NCI-H226 (cell line): ENCODE measurements around the gene LSAMP.
"Not testable (repeated sequence)": the region's sequence is repeated elsewhere in the genome, so short reads cannot be mapped to it uniquely, and the experiment has no call there.

Experiments used
- DNase-seq: peaks from one replicate; pipeline ENCODE4 v3.0.0-alpha.2; 2015

LSAMP gene

GRCh38 chr3:116093374-116093773 is 351.9 kb downstream of the LSAMP start:
- DNase-seq: no peak

- DNase-seq: no peak
Measured at GRCh38 chr3:116087426-116087825, 357.9 kb downstream of the LSAMP start.

- no peak for DNase-seq
Measured at GRCh38 chr3:116084999-116085791, 360.1 kb downstream of the LSAMP start.

- no peak for DNase-seq
Measured at GRCh38 chr3:116083683-116084082, 361.6 kb downstream of the LSAMP start.

- DNase-seq: no peak
Measured at GRCh38 chr3:116078561-116078960, 366.7 kb downstream of the LSAMP start.

GRCh38 chr3:116077557-116077956 is 367.7 kb downstream of the LSAMP start:
- DNase-seq: no peak

DNA sequence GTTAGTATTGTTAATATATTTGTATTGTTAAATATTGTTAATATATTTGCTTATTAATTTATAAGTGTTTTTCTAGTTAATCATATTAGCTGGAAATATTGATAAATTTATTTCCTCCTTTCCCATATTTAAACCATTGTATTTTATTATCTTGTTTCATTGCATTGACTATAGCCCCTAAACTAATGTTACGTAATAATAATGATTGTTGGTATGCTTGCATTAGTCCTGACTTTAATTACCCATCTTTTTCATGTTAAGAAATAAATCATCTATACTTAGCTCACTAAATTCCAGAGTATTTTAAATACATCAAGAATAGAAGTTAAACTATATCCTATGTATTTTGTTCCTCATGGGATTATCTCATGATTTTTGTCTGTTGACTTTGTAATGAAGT is 368.2 kb downstream of the LSAMP start:
- DNase-seq: no peak

DNA sequence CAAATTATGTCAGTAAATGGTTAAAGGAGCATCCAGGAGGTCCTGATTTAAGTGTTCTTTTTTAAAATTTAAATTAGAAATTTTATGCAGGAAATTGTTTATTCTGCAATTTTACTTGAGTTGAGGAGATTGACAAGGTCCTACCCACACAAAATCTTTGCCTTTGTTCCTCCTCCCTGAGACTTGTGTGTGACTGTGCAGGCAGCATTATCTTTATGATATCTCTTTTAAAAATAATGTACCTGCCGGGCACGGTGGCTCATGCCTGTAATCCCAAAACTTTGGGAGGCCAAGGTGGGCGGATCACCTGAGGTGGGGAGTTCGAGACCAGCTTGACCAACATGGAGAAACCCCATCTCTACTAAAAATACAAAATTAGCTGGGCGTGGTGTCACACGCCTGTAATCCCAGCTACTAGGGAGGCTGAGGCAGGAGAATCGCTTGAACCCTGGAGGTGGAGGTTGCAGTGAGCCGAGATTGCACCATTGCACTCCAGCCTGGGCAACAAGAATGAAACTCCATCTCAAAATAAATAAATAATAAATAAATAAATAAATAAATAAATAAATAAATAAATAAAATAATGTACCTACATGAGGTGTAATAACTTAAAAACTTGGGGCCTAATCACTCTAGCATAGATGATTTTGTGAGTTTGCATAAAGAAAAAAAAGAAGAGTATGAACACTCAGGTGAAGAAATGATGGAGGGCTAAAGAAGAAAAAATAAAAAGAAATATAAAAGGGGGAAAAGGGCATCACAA is 374.6 kb downstream of the LSAMP start:
- not testable (repeated sequence) for DNase-seq

- no peak for DNase-seq
Measured at GRCh38 chr3:116070061-116070460, 375.2 kb downstream of the LSAMP start.

- DNase-seq: no peak
Measured at GRCh38 chr3:116069024-116069423, 376.3 kb downstream of the LSAMP start.

DNA sequence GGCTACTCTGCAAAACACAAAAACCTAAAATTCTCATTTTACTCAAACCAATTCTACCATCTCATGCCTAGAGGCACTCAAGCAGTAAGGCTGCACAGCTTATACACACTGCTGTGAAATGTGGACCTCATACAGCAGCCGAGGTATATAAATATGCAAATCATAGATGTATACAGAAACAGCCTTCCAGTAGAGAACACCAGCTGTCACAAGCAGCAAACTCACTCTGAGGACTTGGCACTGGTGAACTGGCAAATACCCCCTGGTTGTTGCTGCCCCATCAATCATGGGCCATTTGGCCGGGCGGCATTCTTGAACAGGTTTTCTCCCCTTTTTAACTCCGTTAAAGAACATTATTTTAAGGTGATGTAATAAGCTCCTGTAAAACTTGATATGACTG is 378.0 kb downstream of the LSAMP start:
- DNase-seq: no peak

- DNase-seq: no peak
Measured at GRCh38 chr3:116065501-116065900, 379.8 kb downstream of the LSAMP start.

DNA sequence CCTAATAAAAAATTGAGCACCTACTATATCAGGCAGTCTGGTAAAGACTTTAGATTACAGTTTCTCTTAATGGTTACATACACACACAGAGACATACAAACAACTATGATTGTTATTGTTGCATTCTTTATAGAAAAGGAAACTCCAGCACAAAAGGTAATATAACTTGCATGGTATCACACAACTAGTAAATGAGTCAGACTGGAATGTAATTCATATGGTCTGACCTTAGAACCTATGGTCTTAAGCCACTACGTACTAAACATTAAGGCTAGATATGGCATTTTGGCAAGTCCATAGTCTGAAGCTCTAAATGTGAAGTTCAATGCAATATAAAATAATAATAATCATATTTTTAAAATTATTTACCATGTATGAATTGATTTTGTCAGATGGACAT is 380.6 kb downstream of the LSAMP start:
- no peak for DNase-seq

- DNase-seq: peak; percentile 33
Measured at GRCh38 chr3:116059421-116060096, 385.7 kb downstream of the LSAMP start.

DNA sequence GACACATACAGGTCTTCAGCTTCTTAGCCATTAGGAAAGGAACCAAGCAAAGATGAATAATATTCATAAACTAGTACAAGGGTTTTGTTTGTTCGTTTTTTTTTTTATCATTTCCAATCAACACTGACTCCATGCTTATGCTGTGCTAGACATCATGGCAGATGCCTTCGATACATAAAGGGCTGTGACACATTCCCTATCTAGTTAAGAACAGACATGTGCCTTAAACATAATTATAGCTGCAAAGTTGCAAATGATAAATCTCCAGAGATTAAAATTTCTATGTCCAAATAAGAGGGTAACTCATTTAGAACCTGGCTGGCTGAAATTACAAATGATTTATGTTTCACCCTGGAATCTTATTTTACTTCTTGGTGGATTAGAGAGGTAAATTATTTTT is 386.4 kb downstream of the LSAMP start:
- DNase-seq: no peak

- no peak for DNase-seq
Measured at GRCh38 chr3:116057400-116058006, 387.8 kb downstream of the LSAMP start.

- no peak for DNase-seq
Measured at GRCh38 chr3:116056280-116056679, 389.0 kb downstream of the LSAMP start.

DNA sequence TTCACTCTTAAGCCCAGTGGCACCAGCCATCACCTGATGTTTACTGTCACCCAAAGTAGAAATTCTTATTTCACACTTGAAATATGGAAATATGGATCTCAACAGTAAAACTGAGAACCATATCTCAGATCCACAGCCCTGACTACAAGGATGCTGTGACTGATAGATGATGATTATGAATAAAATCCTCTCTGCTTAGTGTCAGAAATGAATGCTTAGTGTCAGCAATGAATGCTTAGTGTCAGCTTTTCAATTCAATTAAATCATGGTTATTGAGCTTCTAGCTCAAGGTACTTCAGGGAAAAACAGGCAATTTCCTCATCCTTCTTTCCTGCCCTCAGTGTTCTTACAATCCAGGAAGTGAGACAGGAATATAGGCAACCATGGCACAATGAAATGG is 392.3 kb downstream of the LSAMP start:
- no peak for DNase-seq

DNA sequence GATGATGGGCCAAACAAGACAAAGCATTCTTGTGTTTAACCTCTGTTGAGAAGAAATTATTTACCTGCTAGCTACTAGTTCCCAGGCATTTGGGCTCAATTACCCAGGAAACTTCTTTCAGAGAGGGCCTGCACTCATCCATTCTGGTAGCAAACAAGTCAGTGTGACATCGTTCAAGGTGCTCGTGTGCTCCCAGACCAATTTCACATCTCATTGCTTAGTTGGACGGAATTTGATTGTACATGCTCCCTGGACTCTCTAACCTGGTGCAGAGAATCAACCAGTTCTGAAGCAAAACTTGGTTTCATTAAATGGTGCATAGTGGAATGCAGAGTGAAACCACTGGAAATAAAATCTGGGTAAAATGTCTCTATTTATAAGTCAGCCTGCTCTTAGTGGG is 392.7 kb downstream of the LSAMP start:
- no peak for DNase-seq

GRCh38 chr3:116051586-116051985 is 393.7 kb downstream of the LSAMP start:
- DNase-seq: no peak

GRCh38 chr3:116051040-116051439 is 394.2 kb downstream of the LSAMP start:
- no peak for DNase-seq

GRCh38 chr3:116050311-116050915 is 394.9 kb downstream of the LSAMP start:
- no peak for DNase-seq

GRCh38 chr3:116048991-116049390 is 396.3 kb downstream of the LSAMP start:
- DNase-seq: no peak
